Suprapubic skin (tissue), 4 donors: ENCODE data around the gene RAB35. TPM values are rescaled to one million over a fixed set of nuclear protein-coding genes. Genes with fewer than 3 reads are reported as not detected.
"Not testable (repeated sequence)": the region's sequence is repeated elsewhere in the genome, so short reads cannot be mapped to it uniquely, and the experiment has no call there.

Experiments used
- DNase-seq, 2 donors: peaks; one replicate each; pipeline ENCODE4 v3.0.0-alpha.2; 2019; ENCODE audit warnings: low spot score in 2 of 2
- H3K27ac ChIP-seq: fragments of 200-600 bp; sonication (generic); one replicate; pipeline ENCODE4 v1.5.1; 2019
- H3K27me3 ChIP-seq: fragments of 200-600 bp; sonication (generic); one replicate; pipeline ENCODE4 v1.5.1; 2019
- H3K36me3 ChIP-seq: fragments of 200-600 bp; sonication (generic); one replicate; pipeline ENCODE4 v1.5.1; 2019
- H3K4me1 ChIP-seq: fragments of 200-600 bp; sonication (generic); one replicate; pipeline ENCODE4 v1.5.1; 2019
- H3K4me3 ChIP-seq: fragments of 200-600 bp; sonication (generic); one replicate; pipeline ENCODE4 v1.5.1; 2019; ENCODE audit warnings: mild to moderate bottlenecking
- H3K9me3 ChIP-seq: fragments of 200-600 bp; sonication (generic); one replicate; pipeline ENCODE4 v1.5.1; 2019
- EP300 ChIP-seq: sonication (generic); formaldehyde crosslinking; IDR thresholded peaks from one replicate; pipeline ENCODE4 v1.6.1; 2017; ENCODE audit warnings: antibody characterized with exemption
- POLR2A ChIP-seq, 2 donors: fragments of 450-650 bp; IDR thresholded peaks; one replicate each; pipeline ENCODE4 v1.6.1; 2017; ENCODE audit warnings: antibody characterized with exemption in 2 of 2, mild to moderate bottlenecking in 2 of 2, moderate library complexity in 2 of 2
- POLR2AphosphoS5 ChIP-seq, 3 donors: sonication (generic); formaldehyde crosslinking; IDR thresholded peaks; one replicate each; pipeline ENCODE4 v1.6.1; 2017; ENCODE audit warnings: antibody characterized with exemption in 3 of 3
- WGBS: methylation state at CpG from one replicate; pipeline ENCODE4 v1.1.5; 2018; 5-methylcytosine and 5-hydroxymethylcytosine counted together
- total RNA-seq, 4 donors: library from RNA; depleted of rRNA; stranded (reverse); fragments of >200 nt; gene quantifications; one replicate each; pipeline ENCODE4 v1.1.0, GENCODE V29; 2016
- TF ChIP-seq, protein P1 (sequence below), 2 donors: fragments of 200-600 bp in 1 of 2; fragments of 450-650 bp in 1 of 2; sonication (generic) in 1 of 2; IDR thresholded peaks; one replicate each; pipeline ENCODE4 v1.5.1; 2016 to 2019; ENCODE audit warnings: antibody characterized with exemption in 2 of 2, mild to moderate bottlenecking in 1 of 2, moderate library complexity in 1 of 2

The RAB35 gene
- total RNA-seq, 4 donors from 2014 or later: 30.0 to 39.6 (median 33.1) TPM

DNA sequence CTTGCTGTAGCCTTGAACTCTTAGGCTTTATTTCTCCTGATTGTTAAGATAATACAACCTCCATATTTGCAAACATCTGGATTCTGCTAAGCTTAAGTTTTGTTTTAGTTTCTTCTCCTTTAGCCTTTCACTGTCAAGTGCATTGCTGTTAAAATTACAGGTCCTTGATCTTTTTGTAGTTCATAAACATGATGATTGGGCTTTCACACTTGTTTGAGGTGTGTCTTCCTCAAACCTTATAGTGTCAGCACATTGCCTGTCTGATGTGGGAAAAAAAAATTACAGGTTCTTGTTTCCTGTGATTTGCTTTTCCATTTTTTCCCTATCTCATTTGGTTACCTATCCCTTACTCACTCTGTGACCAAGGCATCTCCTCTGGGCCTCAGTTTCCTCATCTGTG lies 68.3 kb downstream of the RAB35 start:
- Histone ChIP-seq H3K36me3 (no peaks in the 10 kb centered on the region), H3K27ac (no peak overlapping the region), H3K27me3 (no peaks in the 10 kb centered on the region), H3K4me1 (peaks cover 6% of the 10 kb centered on the region), H3K9me3 (no peaks in the 10 kb centered on the region), H3K4me3 (no peak overlapping the region)
- no peak for DNase-seq
- TF ChIP-seq POLR2A (IDR thresholded peaks at IDR 0.05) (no peak), POLR2AphosphoS5 (IDR thresholded peaks at IDR 0.05) (no peak)

DNA sequence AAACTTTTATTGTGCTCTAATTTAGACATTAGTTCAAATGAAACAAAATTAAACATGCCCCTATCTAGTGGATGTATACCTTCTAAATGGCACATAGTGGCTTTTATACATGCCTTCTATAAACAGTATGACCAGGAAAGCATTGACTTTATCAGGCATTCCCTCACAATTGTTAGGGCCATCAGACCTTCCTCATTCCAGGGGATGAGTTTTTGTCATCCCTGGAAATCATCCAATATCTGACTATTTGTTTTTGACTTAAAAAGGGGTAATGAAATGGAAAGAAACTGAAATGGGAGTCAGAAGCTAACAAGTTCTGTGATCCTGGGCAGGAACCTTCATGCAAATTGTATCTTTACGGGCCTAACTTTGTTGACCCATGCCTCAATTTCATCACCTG lies 69.5 kb downstream of the RAB35 start:
- 92% methylated on average over 1 of the region's 1 CpG for WGBS

DNA sequence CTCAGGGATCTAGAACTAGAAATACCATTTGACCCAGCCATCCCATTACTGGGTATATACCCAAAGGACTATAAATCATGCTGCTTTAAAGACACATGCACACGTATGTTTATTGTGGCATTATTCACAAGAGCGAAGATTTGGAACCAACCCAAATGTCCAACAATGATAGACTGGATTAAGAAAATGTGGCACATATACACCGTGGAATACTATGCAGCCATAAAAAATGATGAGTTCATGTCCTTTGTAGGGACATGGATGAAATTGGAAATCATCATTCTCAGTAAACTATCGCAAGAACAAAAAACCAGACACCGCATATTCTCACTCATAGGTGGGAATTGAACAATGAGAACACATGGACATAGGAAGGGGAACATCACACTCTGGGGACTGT lies 71.2 kb downstream of the RAB35 start:
- H3K4me3 ChIP-seq, H3K9me3 ChIP-seq, H3K27ac ChIP-seq, H3K27me3 ChIP-seq, H3K36me3 ChIP-seq, DNase-seq: not testable (repeated sequence)
- WGBS: 86% methylated on average over 3 of the region's 5 CpGs
- peaks cover 17% of the 10 kb centered on the region for H3K4me1 ChIP-seq

More for the DNA sequence above, 69.5 kb downstream of the RAB35 start:
- no peaks in the 10 kb centered on the region for H3K9me3 ChIP-seq
- no peak overlapping the region for H3K27ac ChIP-seq
- H3K27me3 ChIP-seq: no peaks in the 10 kb centered on the region
- H3K4me1 ChIP-seq: peaks cover 7% of the 10 kb centered on the region
- DNase-seq: no peak
- no peaks in the 10 kb centered on the region for H3K36me3 ChIP-seq
- no peak overlapping the region for H3K4me3 ChIP-seq
- TF ChIP-seq POLR2AphosphoS5 (IDR thresholded peaks at IDR 0.05) (no peak), POLR2A (IDR thresholded peaks at IDR 0.05) (no peak), EP300 (no peak)
- TF ChIP-seq, protein P1, sequence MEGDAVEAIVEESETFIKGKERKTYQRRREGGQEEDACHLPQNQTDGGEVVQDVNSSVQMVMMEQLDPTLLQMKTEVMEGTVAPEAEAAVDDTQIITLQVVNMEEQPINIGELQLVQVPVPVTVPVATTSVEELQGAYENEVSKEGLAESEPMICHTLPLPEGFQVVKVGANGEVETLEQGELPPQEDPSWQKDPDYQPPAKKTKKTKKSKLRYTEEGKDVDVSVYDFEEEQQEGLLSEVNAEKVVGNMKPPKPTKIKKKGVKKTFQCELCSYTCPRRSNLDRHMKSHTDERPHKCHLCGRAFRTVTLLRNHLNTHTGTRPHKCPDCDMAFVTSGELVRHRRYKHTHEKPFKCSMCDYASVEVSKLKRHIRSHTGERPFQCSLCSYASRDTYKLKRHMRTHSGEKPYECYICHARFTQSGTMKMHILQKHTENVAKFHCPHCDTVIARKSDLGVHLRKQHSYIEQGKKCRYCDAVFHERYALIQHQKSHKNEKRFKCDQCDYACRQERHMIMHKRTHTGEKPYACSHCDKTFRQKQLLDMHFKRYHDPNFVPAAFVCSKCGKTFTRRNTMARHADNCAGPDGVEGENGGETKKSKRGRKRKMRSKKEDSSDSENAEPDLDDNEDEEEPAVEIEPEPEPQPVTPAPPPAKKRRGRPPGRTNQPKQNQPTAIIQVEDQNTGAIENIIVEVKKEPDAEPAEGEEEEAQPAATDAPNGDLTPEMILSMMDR (IDR thresholded peaks at IDR 0.05): no peak

Other genes with a start within 250 kb of the RAB35 start
- gene CIT, start 239.4 kb downstream of the RAB35 start, total RNA-seq: 10 to 100 TPM in 2 of 4 donors, 1 to 10 TPM in 2; 6.1 to 20.3 (median 10.0) TPM
- 100 to 1,000 TPM; 127 to 207 (median 129) TPM for gene BICDL1, start 127.5 kb downstream of the RAB35 start, total RNA-seq
- gene GCN1, start 78.0 kb upstream of the RAB35 start, total RNA-seq: 100 to 1,000 TPM in 2 of 4 donors, 10 to 100 TPM in 2; 62.0 to 310 (median 101) TPM
- 1,000 to 10,000 TPM; 1,993 to 4,861 (median 3,987) TPM for gene RPLP0, start 84.4 kb upstream of the RAB35 start, total RNA-seq
- 10 to 100 TPM; 37.2 to 63.7 (median 51.6) TPM for gene PXN, start 149.0 kb upstream of the RAB35 start, total RNA-seq
- under 1 TPM; under 0.01 TPM for gene RNU4-2, start 175.2 kb upstream of the RAB35 start, total RNA-seq
- gene RNU4-1, start 176.5 kb upstream of the RAB35 start, total RNA-seq: not detected
- 1 to 10 TPM; 1.8 to 4.4 (median 3.6) TPM for gene SIRT4, start 185.6 kb upstream of the RAB35 start, total RNA-seq
- not detected for gene PLA2G1B, start 211.0 kb upstream of the RAB35 start, total RNA-seq